GM18499 (cell line): ENCODE data around the gene CCDC185.

Source experiments
- ATAC-seq: cut with Tn5 transposase; IDR thresholded peaks from one replicate; pipeline ENCODE4 v1.9.1; 2021; ENCODE audit warnings: moderate number of reproducible peaks; ENCODE audit not compliant: insufficient read depth, unreplicated experiment

Gene CCDC185

DNA sequence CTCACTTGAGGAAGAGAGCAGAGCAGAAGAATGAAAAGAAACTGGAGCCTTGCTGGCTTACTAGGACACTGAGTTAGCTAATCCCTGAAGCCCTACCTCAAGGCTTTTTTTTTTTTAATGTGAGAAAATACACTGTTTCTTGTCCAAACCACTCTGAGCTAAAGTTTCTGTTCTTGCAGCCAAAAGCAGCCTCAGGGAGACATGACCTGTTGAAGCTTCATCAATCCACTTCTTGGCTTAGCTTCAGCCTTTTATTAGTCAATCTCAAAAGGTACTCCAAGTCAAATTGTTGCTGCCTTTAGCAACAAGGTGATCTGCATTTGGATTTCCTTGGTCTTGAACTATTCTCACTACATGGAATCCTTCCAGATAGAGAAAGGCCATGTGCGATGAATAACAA is 33.7 kb downstream of the CCDC185 start:
- ATAC-seq: no peak

DNA sequence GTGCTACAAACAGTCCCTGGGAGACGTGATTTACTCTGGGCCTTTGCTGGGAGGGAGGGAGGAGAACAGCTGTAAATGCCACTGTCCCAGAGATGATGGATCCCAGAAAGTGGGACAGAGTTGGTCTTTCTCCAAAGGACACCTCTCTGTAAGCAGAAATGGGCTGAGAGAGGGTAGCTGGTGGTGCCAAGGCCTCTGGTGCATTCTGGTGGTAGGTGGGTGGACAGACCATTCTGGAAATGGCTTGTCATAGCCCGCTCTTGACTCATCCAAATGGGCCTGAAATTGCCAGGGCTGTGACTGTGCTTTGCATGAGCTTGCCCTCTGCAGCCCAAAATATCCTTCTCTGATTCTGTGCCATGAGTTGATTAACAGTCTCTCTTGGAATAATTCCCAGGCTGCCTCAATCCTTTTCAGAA is 36.1 kb downstream of the CCDC185 start:
- ATAC-seq: no peak

DNA sequence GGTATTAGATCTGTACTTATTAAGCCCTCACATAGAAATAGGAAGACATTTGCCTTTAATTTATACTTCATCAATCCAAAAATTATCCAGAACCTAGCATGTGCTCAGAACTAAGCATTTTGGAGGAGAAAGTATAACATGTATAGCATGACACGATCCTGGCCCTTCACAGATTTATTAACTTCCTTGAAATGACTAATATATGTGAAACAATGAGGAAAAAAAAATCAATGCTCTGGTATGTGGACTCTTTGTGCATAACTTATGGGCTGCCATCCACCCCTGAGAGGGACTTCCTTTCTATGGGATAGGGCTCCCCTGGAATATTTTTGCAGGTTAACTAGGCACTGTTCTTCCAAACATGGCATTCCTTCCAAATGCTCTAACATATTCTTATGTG is 36.6 kb downstream of the CCDC185 start:
- no peak for ATAC-seq

DNA sequence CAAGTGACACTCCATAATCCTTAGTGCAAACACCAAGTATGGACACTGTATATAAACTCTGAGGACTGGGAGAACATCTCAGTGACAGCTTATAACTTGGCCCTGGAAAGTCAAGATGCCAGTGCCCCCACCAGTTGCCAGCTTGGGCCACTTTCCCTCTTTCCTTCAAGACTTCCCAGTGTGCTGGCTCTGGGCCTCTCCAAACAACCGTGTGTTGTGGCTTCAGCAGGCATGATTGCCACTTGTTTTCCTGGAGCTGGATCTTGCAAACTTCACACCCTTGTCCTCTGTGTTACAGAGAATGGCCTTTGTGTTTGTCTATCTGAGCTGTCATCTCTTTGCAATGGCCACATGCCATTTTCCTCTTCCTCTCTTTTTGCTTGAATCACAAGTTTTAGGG is 37.0 kb downstream of the CCDC185 start:
- no peak for ATAC-seq

DNA sequence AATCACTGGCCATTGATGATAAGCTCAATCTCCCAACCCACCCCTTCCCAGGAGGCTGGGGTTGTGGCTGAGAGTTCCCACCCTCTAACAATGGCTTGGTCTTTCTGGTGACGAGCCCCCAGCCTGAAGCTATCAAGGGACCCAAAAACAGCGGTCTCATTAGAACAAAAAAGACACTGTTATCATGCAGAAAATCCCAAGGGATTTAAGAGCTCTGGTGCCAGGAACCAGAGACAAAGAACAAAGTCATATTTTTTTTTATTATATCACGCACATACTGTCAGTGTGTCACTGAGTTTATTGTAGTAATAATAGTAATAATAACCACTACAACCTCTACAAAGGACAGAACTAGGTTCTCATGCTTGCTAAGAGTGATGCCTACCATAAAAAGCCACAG is 43.9 kb downstream of the CCDC185 start:
- no peak for ATAC-seq

DNA sequence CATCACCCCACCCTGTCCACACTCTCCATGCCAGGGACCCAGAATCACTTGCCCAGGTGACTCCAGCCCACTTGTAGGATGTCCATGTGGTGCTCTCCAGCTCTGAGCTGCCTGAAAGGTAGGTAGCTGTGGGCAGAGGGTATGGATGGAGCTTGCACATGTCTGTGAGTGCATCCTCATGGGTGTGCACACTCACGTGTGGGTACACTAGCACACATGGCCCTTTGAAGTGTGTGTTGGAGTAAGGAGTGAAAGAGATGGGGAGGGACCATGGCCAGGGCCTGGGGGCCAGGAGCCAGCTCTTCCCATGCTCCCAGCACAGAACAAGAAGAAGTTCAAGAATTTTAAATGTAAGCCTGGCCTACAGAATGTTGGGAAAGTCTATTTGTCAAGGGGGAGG is 50.2 kb downstream of the CCDC185 start:
- ATAC-seq: no peak

DNA sequence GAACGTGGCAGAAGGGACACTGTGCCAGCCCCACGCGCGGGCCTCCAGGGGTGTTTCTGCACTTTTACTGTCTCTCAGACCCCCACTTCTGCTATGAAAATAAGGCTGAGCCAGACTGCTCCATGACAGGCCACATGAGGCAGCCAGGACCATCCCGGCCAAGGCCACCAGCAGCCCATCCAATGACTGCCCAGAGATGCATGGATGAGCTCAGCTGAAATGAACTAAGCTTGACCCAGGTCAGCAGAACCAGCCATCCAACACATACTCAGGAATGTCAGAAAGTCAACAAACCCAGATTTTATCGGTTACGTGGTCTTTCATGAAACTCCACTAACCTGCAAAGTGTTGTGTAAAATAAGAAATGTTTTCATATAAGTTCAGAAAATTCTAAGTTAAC is 51.2 kb downstream of the CCDC185 start:
- ATAC-seq: no peak
